H9 (cell line): Measurements from ENCODE around the gene DNAH1. TPM values are rescaled to one million over a fixed set of nuclear protein-coding genes. Genes with fewer than 3 reads are reported as not detected.

Experiments used
- DNase-seq: peaks from one replicate; pipeline ENCODE4 v3.0.0-alpha.2; 2017
- H2AFZ ChIP-seq: one replicate; pipeline ENCODE4 v1.6.1; 2013; ENCODE audit warnings: mild to moderate bottlenecking, low read length, control low read depth, moderate library complexity
- H2AK5ac ChIP-seq: 2 replicates; pipeline ENCODE4 v1.6.1; 2013; ENCODE audit warnings: low read length, control low read depth, mixed read lengths; ENCODE audit not compliant: insufficient read length
- H2BK120ac ChIP-seq: one replicate; pipeline ENCODE4 v1.6.1; 2013; ENCODE audit warnings: low read depth, mild to moderate bottlenecking, low read length, control low read depth, inconsistent platforms; ENCODE audit not compliant: poor library complexity, severe bottlenecking
- H2BK12ac ChIP-seq: 2 replicates; pipeline ENCODE4 v1.6.1; 2013; ENCODE audit warnings: low read length, control low read depth, mixed read lengths, low read depth; ENCODE audit not compliant: insufficient read length
- H2BK15ac ChIP-seq: 2 replicates; pipeline ENCODE4 v1.6.1; 2013; ENCODE audit warnings: low read depth, low read length, control low read depth
- H2BK20ac ChIP-seq: one replicate; pipeline ENCODE4 v1.6.1; 2013; ENCODE audit warnings: low read depth, mild to moderate bottlenecking, low read length, control low read depth, inconsistent platforms; ENCODE audit not compliant: poor library complexity, severe bottlenecking
- H2BK5ac ChIP-seq: 2 replicates; pipeline ENCODE4 v1.6.1; 2013; ENCODE audit warnings: low read length, control low read depth, mixed read lengths; ENCODE audit not compliant: insufficient read length
- H3K14ac ChIP-seq: 2 replicates; pipeline ENCODE4 v1.6.1; 2013; ENCODE audit warnings: low read length, control low read depth; ENCODE audit not compliant: insufficient read depth
- H3K18ac ChIP-seq: 2 replicates; pipeline ENCODE4 v1.6.1; 2013; ENCODE audit warnings: low read depth, mild to moderate bottlenecking, mixed read lengths, low read length, control low read depth; ENCODE audit not compliant: insufficient read length
- H3K23ac ChIP-seq: 2 replicates; pipeline ENCODE4 v1.6.1; 2013; ENCODE audit warnings: low read length, control low read depth, mixed read lengths, low read depth; ENCODE audit not compliant: insufficient read length
- H3K23me2 ChIP-seq: 2 replicates; pipeline ENCODE4 v1.6.1; 2013; ENCODE audit warnings: low read depth, mild to moderate bottlenecking, mixed read lengths, low read length, control low read depth; ENCODE audit not compliant: insufficient read length, poor library complexity, severe bottlenecking
- H3K27ac ChIP-seq: 2 replicates; pipeline ENCODE4 v1.5.1; 2013; ENCODE audit warnings: low read length, control low read depth, mixed read lengths, low read depth; ENCODE audit not compliant: insufficient read length
- H3K27me3 ChIP-seq: 2 replicates; pipeline ENCODE4 v1.6.1; 2013; ENCODE audit warnings: low read length, control low read depth, inconsistent platforms; ENCODE audit not compliant: insufficient read depth
- H3K4ac ChIP-seq: 2 replicates; pipeline ENCODE4 v1.6.1; 2013; ENCODE audit warnings: low read depth, mild to moderate bottlenecking, control low read depth, inconsistent platforms, low read length, moderate library complexity
- H3K4me1 ChIP-seq: 2 replicates; pipeline ENCODE4 v1.6.1; 2013; ENCODE audit warnings: low read length, control low read depth, inconsistent platforms; ENCODE audit not compliant: insufficient read depth
- H3K4me2 ChIP-seq: 2 replicates; pipeline ENCODE4 v1.6.1; 2013; ENCODE audit warnings: low read length, control low read depth, mixed read lengths; ENCODE audit not compliant: insufficient read length, insufficient read depth
- H3K56ac ChIP-seq: 2 replicates; pipeline ENCODE4 v1.6.1; 2013; ENCODE audit warnings: low read depth, mild to moderate bottlenecking, mixed read lengths, low read length, control low read depth; ENCODE audit not compliant: insufficient read length
- H3K79me1 ChIP-seq: 2 replicates; pipeline ENCODE4 v1.6.1; 2013; ENCODE audit warnings: low read depth, mild to moderate bottlenecking, moderate library complexity, low read length, control low read depth, inconsistent platforms; ENCODE audit not compliant: insufficient read depth, poor library complexity, severe bottlenecking
- H3K79me2 ChIP-seq: 2 replicates; pipeline ENCODE4 v1.6.1; 2013; ENCODE audit warnings: low read length, control low read depth, inconsistent platforms; ENCODE audit not compliant: insufficient read depth
- H3K9ac ChIP-seq: 2 replicates; pipeline ENCODE4 v1.6.1; 2013; ENCODE audit warnings: low read length, control low read depth, mixed read lengths; ENCODE audit not compliant: insufficient read length; ENCODE audit errors: extremely low read depth
- H3K9me3 ChIP-seq: one replicate; pipeline ENCODE4 v1.6.1; 2013; ENCODE audit warnings: low read depth, low read length, inconsistent platforms; ENCODE audit not compliant: control insufficient read depth
- H3T11ph ChIP-seq: one replicate; pipeline ENCODE4 v1.6.1; 2013; ENCODE audit warnings: mild to moderate bottlenecking, low read length, control low read depth, inconsistent platforms
- H4K20me1 ChIP-seq: one replicate; pipeline ENCODE4 v1.6.1; 2013; ENCODE audit not compliant: control insufficient read depth, insufficient read length, insufficient read depth
- H4K5ac ChIP-seq: 2 replicates; pipeline ENCODE4 v1.6.1; 2013; ENCODE audit warnings: low read depth, mild to moderate bottlenecking, mixed read lengths, low read length, control low read depth; ENCODE audit not compliant: insufficient read length
- H4K8ac ChIP-seq: replicated peaks from 2 replicates; pipeline ENCODE4 v1.6.1; 2013; ENCODE audit warnings: low read length, control low read depth, mixed read lengths, low read depth; ENCODE audit not compliant: insufficient read length
- H4K91ac ChIP-seq: 2 replicates; pipeline ENCODE4 v1.6.1; 2013; ENCODE audit warnings: low read depth, mild to moderate bottlenecking, moderate library complexity, mixed read lengths, low read length, control low read depth; ENCODE audit not compliant: insufficient read length
- H3K27ac Mint-ChIP-seq, 3 experiments: 2 replicates in 2 of 3; 3 replicates in 1 of 3; pipeline ENCODE4 v1.8.0; 2020 to 2021; ENCODE audit warnings: mixed read lengths in 3 of 3, mild to moderate bottlenecking in 1 of 3, moderate library complexity in 1 of 3
- H3K27me3 Mint-ChIP-seq: 2 replicates; pipeline ENCODE4 v1.8.0; 2021; ENCODE audit warnings: low read depth, mild to moderate bottlenecking, moderate library complexity, mixed read lengths
- H3K36me3 Mint-ChIP-seq, 3 experiments: 2 replicates in 2 of 3; 3 replicates in 1 of 3; pipeline ENCODE4 v1.8.0; 2020 to 2021; ENCODE audit warnings: low read depth in 3 of 3, mixed read lengths in 3 of 3; ENCODE audit not compliant: insufficient read depth in 1 of 3
- H3K4me1 Mint-ChIP-seq, 2 experiments: 2 replicates each; pipeline ENCODE4 v1.8.0; 2020; ENCODE audit warnings: mixed read lengths in 2 of 2
- H3K4me3 Mint-ChIP-seq, 2 experiments: 2 replicates in 1 of 2; 3 replicates in 1 of 2; pipeline ENCODE4 v1.8.0; 2020 to 2021; ENCODE audit warnings: mild to moderate bottlenecking in 2 of 2, mixed read lengths in 2 of 2, moderate library complexity in 1 of 2
- H3K9me3 Mint-ChIP-seq, 2 experiments: 2 replicates in 1 of 2; 3 replicates in 1 of 2; pipeline ENCODE4 v1.8.0; 2020; ENCODE audit warnings: mild to moderate bottlenecking in 2 of 2, mixed read lengths in 2 of 2, moderate library complexity in 1 of 2
- WGBS: extraction: QIAGEN DNeasy Blood & Tissue Kit; methylation state at CpG from one replicate; pipeline ENCODE4 v1.1.7; 2013; ENCODE audit warnings: missing lambda C conversion rate, low lambda C conversion rate, mixed read lengths; ENCODE audit not compliant: insufficient read length; ENCODE audit errors: extremely low coverage; 5-methylcytosine and 5-hydroxymethylcytosine counted together
- total RNA-seq: library from RNA; stranded (reverse); gene quantifications from 2 replicates; pipeline ENCODE4 v1.2.1, GENCODE V29; 2021
- TF ChIP-seq, protein P1 (sequence below): fragments of 200-600 bp; sonication (generic); conservative IDR thresholded peaks from 3 replicates; pipeline ENCODE4 v1.8.0; 2021; ENCODE audit warnings: antibody characterized with exemption, mild to moderate bottlenecking

DNAH1 gene
- total RNA-seq, 1 experiment from 2014 or later: 2.0 TPM

DNA sequence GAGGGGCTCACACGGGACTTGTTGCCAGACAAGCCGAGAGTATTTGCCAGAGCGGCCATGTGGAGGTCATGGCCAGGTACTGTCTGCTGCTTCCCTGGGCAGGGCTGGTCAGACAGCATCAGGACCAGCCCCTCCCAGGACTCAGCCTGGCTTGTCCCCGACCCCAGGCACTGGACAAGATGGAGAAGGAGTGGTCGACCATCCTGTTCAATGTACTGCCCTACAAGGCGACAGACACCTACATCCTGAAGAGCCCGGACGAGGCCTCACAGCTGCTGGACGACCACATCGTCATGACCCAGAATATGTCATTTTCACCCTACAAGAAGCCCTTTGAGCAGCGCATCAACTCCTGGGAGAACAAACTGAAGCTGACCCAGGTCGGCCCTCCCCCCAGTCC, 38.6 kb downstream of the DNAH1 start:
- H4K20me1 ChIP-seq: no peaks in the 10 kb centered on the region
- WGBS: no CpG with 5 or more reads among the region's 12 CpGs
- no peaks in the 10 kb centered on the region for H3K4me1 ChIP-seq
- H3K23me2 ChIP-seq: no peaks in the 10 kb centered on the region
- no peak for DNase-seq
- no peak overlapping the region for H3K9ac ChIP-seq
- H3K27ac ChIP-seq: no peak overlapping the region
- no peaks in the 10 kb centered on the region for H3K79me2 ChIP-seq
- no peaks in the 10 kb centered on the region for H3K27me3 Mint-ChIP-seq
- H2BK15ac ChIP-seq: no peak overlapping the region
- no peak overlapping the region for H2AK5ac ChIP-seq
- no peak overlapping the region for H2BK12ac ChIP-seq
- no peaks in the 10 kb centered on the region for H3K79me1 ChIP-seq
- H3K4me1 Mint-ChIP-seq: no peaks in the 10 kb centered on the region
- no peak overlapping the region for H2BK5ac ChIP-seq
- H4K8ac ChIP-seq: no peak overlapping the region
- H3K18ac ChIP-seq: no peak overlapping the region
- TF ChIP-seq, protein P1, sequence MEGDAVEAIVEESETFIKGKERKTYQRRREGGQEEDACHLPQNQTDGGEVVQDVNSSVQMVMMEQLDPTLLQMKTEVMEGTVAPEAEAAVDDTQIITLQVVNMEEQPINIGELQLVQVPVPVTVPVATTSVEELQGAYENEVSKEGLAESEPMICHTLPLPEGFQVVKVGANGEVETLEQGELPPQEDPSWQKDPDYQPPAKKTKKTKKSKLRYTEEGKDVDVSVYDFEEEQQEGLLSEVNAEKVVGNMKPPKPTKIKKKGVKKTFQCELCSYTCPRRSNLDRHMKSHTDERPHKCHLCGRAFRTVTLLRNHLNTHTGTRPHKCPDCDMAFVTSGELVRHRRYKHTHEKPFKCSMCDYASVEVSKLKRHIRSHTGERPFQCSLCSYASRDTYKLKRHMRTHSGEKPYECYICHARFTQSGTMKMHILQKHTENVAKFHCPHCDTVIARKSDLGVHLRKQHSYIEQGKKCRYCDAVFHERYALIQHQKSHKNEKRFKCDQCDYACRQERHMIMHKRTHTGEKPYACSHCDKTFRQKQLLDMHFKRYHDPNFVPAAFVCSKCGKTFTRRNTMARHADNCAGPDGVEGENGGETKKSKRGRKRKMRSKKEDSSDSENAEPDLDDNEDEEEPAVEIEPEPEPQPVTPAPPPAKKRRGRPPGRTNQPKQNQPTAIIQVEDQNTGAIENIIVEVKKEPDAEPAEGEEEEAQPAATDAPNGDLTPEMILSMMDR: no peak
- no peaks in the 10 kb centered on the region for H3K9me3 ChIP-seq
- no peak overlapping the region for H2AFZ ChIP-seq
- H3K9me3 Mint-ChIP-seq: no peaks in the 10 kb centered on the region
- H3K36me3 Mint-ChIP-seq: no peaks in the 10 kb centered on the region
- H3K4me3 Mint-ChIP-seq: no peak overlapping the region
- no peak overlapping the region; a peak in 1 of 7 replicates for H3K27ac Mint-ChIP-seq
- H3K14ac ChIP-seq: no peak overlapping the region; the same call in 1 of the 2 replicates
- no peak overlapping the region for H3K4ac ChIP-seq
- H3K27me3 ChIP-seq: no peaks in the 10 kb centered on the region
- no peak overlapping the region for H3T11ph ChIP-seq
- no peak overlapping the region for H3K4me2 ChIP-seq
- no peak overlapping the region for H2BK20ac ChIP-seq
- H4K5ac ChIP-seq: no peak overlapping the region
- H4K91ac ChIP-seq: no peak overlapping the region
- no peak overlapping the region for H2BK120ac ChIP-seq
- H3K56ac ChIP-seq: no peak overlapping the region
- H3K23ac ChIP-seq: no peak overlapping the region
